Neural crest cell (in vitro differentiated cells): Measurements from ENCODE around the gene NOS1AP. TPM values are rescaled to one million over a fixed set of nuclear protein-coding genes. Genes with fewer than 3 reads are reported as not detected.

Experiments
- DNase-seq: peaks from one replicate; pipeline ENCODE4 v3.0.0; 2021; ENCODE audit warnings: low read depth, mixed read lengths, low spot score
- H3K27ac Mint-ChIP-seq: one replicate; pipeline ENCODE4 v1.8.0; 2021; ENCODE audit warnings: mild to moderate bottlenecking, mixed read lengths; ENCODE audit not compliant: unreplicated experiment
- H3K27me3 Mint-ChIP-seq: 2 replicates; pipeline ENCODE4 v1.8.0; 2021; ENCODE audit warnings: low read depth, mild to moderate bottlenecking, mixed read lengths
- H3K36me3 Mint-ChIP-seq: 2 replicates; pipeline ENCODE4 v1.8.0; 2021; ENCODE audit warnings: low read depth, mild to moderate bottlenecking, mixed read lengths
- H3K4me1 Mint-ChIP-seq: 2 replicates; pipeline ENCODE4 v1.8.0; 2021; ENCODE audit warnings: mixed read lengths
- H3K4me3 Mint-ChIP-seq: one replicate; pipeline ENCODE4 v1.8.0; 2021; ENCODE audit warnings: mild to moderate bottlenecking, mixed read lengths
- H3K9me3 Mint-ChIP-seq: 2 replicates; pipeline ENCODE4 v1.8.0; 2021; ENCODE audit warnings: mixed read lengths
- total RNA-seq: library from RNA; stranded (reverse); gene quantifications from 2 replicates; pipeline ENCODE4 v1.2.1, GENCODE V29; 2021
- TF ChIP-seq, protein P1 (sequence below): fragments of 200-600 bp; sonication (generic); conservative IDR thresholded peaks from 2 replicates; pipeline ENCODE4 v1.5.0; 2021; ENCODE audit warnings: antibody characterized with exemption, mild to moderate bottlenecking

The NOS1AP gene
- total RNA-seq, 1 donor from 2014 or later: 7.0 TPM

DNA sequence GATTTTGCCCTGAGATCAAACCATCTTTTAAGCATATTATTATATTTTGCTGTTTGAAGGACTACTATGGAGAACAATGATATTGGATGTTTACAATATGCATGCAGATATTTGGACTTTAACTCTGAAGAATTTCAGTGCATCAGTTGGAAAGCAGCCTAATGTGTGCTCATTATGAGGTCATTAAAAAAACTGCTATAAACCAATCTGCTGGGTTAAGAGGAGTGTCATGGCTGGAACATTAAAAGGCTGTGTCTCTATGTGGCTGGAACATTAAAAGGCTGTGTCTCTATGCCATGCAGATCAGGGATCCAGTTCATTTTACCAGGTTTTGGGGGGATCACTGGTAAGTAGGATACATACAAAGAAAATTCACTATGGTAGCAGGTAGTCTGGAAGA lies 229.5 kb downstream of the NOS1AP start:
- no peaks in the 10 kb centered on the region for H3K9me3 Mint-ChIP-seq
- H3K27me3 Mint-ChIP-seq: no peaks in the 10 kb centered on the region
- H3K4me1 Mint-ChIP-seq: peaks cover 3% of the 10 kb centered on the region
- no peaks in the 10 kb centered on the region for H3K36me3 Mint-ChIP-seq
- TF ChIP-seq, protein P1, sequence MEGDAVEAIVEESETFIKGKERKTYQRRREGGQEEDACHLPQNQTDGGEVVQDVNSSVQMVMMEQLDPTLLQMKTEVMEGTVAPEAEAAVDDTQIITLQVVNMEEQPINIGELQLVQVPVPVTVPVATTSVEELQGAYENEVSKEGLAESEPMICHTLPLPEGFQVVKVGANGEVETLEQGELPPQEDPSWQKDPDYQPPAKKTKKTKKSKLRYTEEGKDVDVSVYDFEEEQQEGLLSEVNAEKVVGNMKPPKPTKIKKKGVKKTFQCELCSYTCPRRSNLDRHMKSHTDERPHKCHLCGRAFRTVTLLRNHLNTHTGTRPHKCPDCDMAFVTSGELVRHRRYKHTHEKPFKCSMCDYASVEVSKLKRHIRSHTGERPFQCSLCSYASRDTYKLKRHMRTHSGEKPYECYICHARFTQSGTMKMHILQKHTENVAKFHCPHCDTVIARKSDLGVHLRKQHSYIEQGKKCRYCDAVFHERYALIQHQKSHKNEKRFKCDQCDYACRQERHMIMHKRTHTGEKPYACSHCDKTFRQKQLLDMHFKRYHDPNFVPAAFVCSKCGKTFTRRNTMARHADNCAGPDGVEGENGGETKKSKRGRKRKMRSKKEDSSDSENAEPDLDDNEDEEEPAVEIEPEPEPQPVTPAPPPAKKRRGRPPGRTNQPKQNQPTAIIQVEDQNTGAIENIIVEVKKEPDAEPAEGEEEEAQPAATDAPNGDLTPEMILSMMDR: no peak
- no peak overlapping the region for H3K27ac Mint-ChIP-seq
- H3K4me3 Mint-ChIP-seq: no peak overlapping the region
- DNase-seq: no peak

- no peak for DNase-seq
- no peaks in the 10 kb centered on the region for H3K9me3 Mint-ChIP-seq
- H3K36me3 Mint-ChIP-seq: no peaks in the 10 kb centered on the region
- H3K27me3 Mint-ChIP-seq: no peaks in the 10 kb centered on the region
- TF ChIP-seq, protein P1: no peak
- H3K4me3 Mint-ChIP-seq: no peak overlapping the region
- peaks cover 3% of the 10 kb centered on the region for H3K4me1 Mint-ChIP-seq
- no peak overlapping the region for H3K27ac Mint-ChIP-seq
Observed at GRCh38 chr1:162300057-162300917, 230.8 kb downstream of the NOS1AP start.

DNA sequence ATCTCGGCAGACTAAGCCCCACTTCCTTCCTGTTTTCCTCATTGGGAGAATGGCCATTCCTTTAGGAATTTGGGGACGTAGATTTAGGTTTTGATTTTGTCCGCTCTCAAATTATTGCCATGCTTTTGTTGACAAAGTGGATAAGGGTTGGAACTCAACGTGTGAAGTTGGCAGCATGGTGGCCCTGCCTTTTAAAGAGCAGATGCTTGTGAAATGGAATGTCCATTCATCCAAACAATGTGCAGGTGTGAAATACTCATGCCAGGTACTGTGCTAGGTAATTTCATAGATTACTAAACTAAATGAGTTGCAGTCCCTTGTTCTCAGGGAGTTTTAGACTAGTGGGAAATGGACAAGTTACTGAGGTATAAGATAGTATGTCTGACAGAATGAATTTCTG lies 232.2 kb downstream of the NOS1AP start:
- Mint-ChIP-seq H3K27me3 (no peaks in the 10 kb centered on the region), H3K9me3 (no peaks in the 10 kb centered on the region), H3K27ac (no peak overlapping the region), H3K4me3 (no peak overlapping the region), H3K4me1 (no peaks in the 10 kb centered on the region), H3K36me3 (no peaks in the 10 kb centered on the region)
- TF ChIP-seq, protein P1: no peak
- no peak for DNase-seq

DNA sequence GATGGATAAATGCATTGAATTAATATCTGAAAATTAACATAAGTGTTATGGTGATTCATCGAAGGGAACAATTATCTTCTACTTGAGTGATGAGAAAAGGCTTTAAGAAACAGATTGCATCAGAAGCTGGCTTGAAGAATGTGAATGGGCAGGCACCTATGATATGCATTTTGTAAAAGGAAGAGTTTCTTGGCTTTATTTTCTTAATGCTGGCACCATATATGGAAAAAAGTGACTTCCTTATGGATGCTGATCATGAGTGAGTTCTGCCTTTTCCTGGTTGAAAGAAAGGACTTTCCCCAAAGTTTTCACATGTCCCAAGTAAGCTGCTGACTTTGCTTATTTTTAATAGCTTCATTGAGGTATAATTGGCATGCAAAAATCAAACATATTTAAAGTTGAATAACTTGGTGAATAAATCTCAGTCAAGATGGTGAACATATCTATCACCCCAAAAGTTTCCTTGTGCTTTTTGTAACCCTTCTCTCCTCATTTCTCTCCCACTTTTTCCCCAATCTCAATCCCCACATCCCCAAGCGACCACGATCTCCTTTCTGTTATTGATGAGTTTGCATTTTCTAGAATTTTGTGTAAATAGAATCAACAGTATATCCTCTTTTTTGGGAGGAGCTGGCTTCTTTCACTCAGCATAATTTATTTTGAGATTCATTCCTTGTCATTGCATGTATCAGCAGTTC lies 233.0 kb downstream of the NOS1AP start:
- H3K27ac Mint-ChIP-seq: no peak overlapping the region
- no peak for DNase-seq

DNA sequence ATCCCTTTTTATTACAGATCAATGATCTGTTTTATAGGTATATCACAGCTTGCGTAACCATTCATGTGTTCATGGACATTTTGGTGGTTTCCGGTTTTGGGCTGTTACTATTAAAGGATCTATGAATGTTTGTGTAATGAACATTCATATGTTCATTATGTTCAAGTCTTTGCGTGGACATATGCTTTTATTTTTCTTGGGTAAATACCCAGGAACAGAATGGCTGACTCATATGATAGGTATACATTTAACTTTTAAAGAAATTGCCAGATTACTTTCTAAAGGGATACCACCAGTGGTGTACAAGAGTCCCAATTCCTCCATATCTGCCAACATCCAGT lies 233.5 kb downstream of the NOS1AP start:
- Mint-ChIP-seq H3K9me3 (no peaks in the 10 kb centered on the region), H3K4me1 (no peaks in the 10 kb centered on the region), H3K36me3 (peaks cover 3% of the 10 kb centered on the region), H3K4me3 (no peak overlapping the region), H3K27ac (no peak overlapping the region), H3K27me3 (no peaks in the 10 kb centered on the region)
- no peak for DNase-seq
- TF ChIP-seq, protein P1: no peak

More for the DNA sequence above, 233.0 kb downstream of the NOS1AP start:
- peaks cover 3% of the 10 kb centered on the region for H3K36me3 Mint-ChIP-seq
- H3K9me3 Mint-ChIP-seq: no peaks in the 10 kb centered on the region
- TF ChIP-seq, protein P1: no peak
- no peaks in the 10 kb centered on the region for H3K27me3 Mint-ChIP-seq
- no peak overlapping the region for H3K4me3 Mint-ChIP-seq
- no peaks in the 10 kb centered on the region for H3K4me1 Mint-ChIP-seq
